Hepatocyte (in vitro differentiated cells): Measurements from ENCODE around the gene CHMP5. TPM values are rescaled to one million over a fixed set of nuclear protein-coding genes. Genes with fewer than 3 reads are reported as not detected.

Experiments
- DNase-seq: peaks from one replicate; pipeline ENCODE4 v3.0.0-alpha.2; 2016; ENCODE audit warnings: low spot score
- H2AFZ ChIP-seq: fragments of 200-600 bp; sonication (generic); 2 replicates; pipeline ENCODE4 v1.6.0; 2016; ENCODE audit warnings: antibody characterized with exemption, mild to moderate bottlenecking
- H3K27ac ChIP-seq: fragments of 200-600 bp; sonication (generic); 2 replicates; pipeline ENCODE4 v1.5.1; 2016; ENCODE audit warnings: mild to moderate bottlenecking
- H3K27me3 ChIP-seq: fragments of 200-600 bp; sonication (generic); 2 replicates; pipeline ENCODE4 v1.6.1; 2016
- H3K36me3 ChIP-seq: fragments of 200-600 bp; sonication (generic); replicated peaks from 2 replicates; pipeline ENCODE4 v1.5.1; 2016; ENCODE audit warnings: low read depth; ENCODE audit not compliant: insufficient read depth
- H3K4me1 ChIP-seq: fragments of 200-600 bp; sonication (generic); 2 replicates; pipeline ENCODE4 v1.5.1; 2016; ENCODE audit warnings: mild to moderate bottlenecking, moderate library complexity; ENCODE audit not compliant: insufficient read depth
- H3K4me2 ChIP-seq: fragments of 200-600 bp; sonication (generic); 2 replicates; pipeline ENCODE4 v1.6.0; 2016
- H3K4me3 ChIP-seq: fragments of 200-600 bp; sonication (generic); 2 replicates; pipeline ENCODE4 v1.5.1; 2016; ENCODE audit warnings: mild to moderate bottlenecking
- H3K79me2 ChIP-seq: fragments of 200-600 bp; sonication (generic); 2 replicates; pipeline ENCODE4 v1.6.0; 2017; ENCODE audit warnings: mild to moderate bottlenecking
- H3K9me2 ChIP-seq: fragments of 200-600 bp; sonication (generic); replicated peaks from 2 replicates; pipeline ENCODE4 v1.6.0; 2017; ENCODE audit warnings: mild to moderate bottlenecking; ENCODE audit not compliant: insufficient read depth
- H3K9me3 ChIP-seq: fragments of 200-600 bp; sonication (generic); 2 replicates; pipeline ENCODE4 v1.5.1; 2016; ENCODE audit warnings: low read depth, mild to moderate bottlenecking
- H4K20me1 ChIP-seq: fragments of 200-600 bp; sonication (generic); 2 replicates; pipeline ENCODE4 v1.6.0; 2016; ENCODE audit warnings: mild to moderate bottlenecking; ENCODE audit not compliant: insufficient read depth, poor library complexity, severe bottlenecking
- CTCF ChIP-seq: fragments of 200-600 bp; sonication (generic); IDR thresholded peaks from 2 replicates; pipeline ENCODE4 v1.5.1; 2016; ENCODE audit warnings: antibody characterized with exemption, mild to moderate bottlenecking; ENCODE audit not compliant: poor library complexity
- EZH2 ChIP-seq: fragments of 200-600 bp; sonication (generic); IDR thresholded peaks from 2 replicates; pipeline ENCODE4 v1.6.1; 2016; ENCODE audit warnings: antibody characterized with exemption, mild to moderate bottlenecking, borderline replicate concordance
- EZH2phosphoT487 ChIP-seq: fragments of 200-600 bp; sonication (generic); IDR thresholded peaks from one replicate; pipeline ENCODE4 v1.6.1; 2018; ENCODE audit warnings: antibody characterized with exemption, mild to moderate bottlenecking, low read depth, moderate library complexity; ENCODE audit not compliant: unreplicated experiment, severe bottlenecking
- WGBS: methylation state at CpG from one replicate; pipeline ENCODE4 v1.1.6; 2016; ENCODE audit warnings: low lambda C conversion rate; ENCODE audit errors: missing lambda C conversion rate; 5-methylcytosine and 5-hydroxymethylcytosine counted together
- polyA plus RNA-seq: library from polyadenylated mRNA; unstranded; fragments of >200 nt; fragmentation: Nextera tagmentation; extraction: Ambion mirVana; gene quantifications from 2 replicates; pipeline ENCODE4 v1.2.1, GENCODE V29; 2016
- total RNA-seq: library from RNA; depleted of rRNA; stranded (reverse); fragments of >200 nt; gene quantifications from 2 replicates; pipeline ENCODE4 v1.2.3, GENCODE V29; 2014

The CHMP5 gene
- total and polyA plus RNA-seq, 2 experiments from 2014 or later: 91.5 to 109 TPM

GRCh38 chr9:33233626-33234342 lies 31.1 kb upstream of the CHMP5 start:
- Histone ChIP-seq H3K9me2 (no peaks in the 10 kb centered on the region), H4K20me1 (no peaks in the 10 kb centered on the region), H3K9me3 (no peaks in the 10 kb centered on the region), H3K4me3 (no peak overlapping the region), H3K27me3 (no peaks in the 10 kb centered on the region), H3K27ac (no peak overlapping the region), H3K4me1 (no peaks in the 10 kb centered on the region), H2AFZ (no peak overlapping the region), H3K36me3 (no peaks in the 10 kb centered on the region), H3K4me2 (no peak overlapping the region), H3K79me2 (no peaks in the 10 kb centered on the region)
- DNase-seq: peak; percentile 46
- 75% methylated on average over 1 of the region's 1 CpG for WGBS
- TF ChIP-seq EZH2phosphoT487 (no peak), EZH2 (no peak), CTCF (no peak)

DNA sequence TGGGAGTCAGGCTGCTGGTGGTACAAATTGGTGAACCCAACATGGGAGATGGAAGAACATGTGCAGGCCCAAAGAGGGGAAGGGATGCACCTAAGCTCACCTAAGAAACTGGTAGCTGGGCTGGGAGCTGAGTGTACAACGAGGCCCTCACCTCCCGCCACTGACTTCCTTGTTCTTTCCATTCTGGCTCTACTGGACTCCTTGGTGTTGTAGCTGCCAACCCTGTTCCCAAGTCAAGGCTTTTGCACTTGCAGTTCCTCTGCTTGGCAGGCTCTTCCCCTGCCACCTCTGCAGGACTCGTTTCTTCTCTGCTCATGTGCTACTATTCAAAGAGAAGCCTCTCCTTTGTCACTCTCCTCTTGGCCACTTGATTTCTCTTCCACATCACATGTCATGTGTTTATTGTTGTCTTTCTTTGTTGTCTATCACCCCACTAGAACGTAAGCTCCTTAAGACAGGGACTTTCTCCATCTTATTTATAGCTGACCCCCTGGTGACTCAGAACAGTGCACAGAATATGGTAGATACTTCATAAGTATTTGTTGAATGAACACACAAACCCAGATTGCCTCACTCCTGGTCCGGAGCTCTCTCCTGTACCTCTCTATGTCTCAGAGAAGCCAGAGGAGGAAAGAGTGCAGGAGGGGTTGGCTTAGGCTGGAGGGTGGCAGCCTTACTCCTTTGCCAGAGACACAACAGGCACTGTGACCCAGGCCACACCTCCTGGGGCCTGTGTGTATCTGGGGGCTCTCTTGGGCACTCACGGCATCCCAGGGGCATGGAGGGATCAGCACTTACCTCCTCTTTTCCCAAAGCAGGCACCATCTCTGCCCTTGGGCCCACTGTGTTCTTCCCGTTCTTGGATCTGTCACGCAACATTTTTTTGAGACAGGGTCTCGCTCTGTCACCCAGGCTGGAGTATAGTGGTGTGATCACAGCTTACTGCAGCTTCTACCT lies 30.1 kb upstream of the CHMP5 start:
- Histone ChIP-seq H3K4me2 (no peak overlapping the region), H3K4me1 (peaks cover 3% of the 10 kb centered on the region), H3K36me3 (no peaks in the 10 kb centered on the region), H3K79me2 (no peaks in the 10 kb centered on the region), H3K9me2 (no peaks in the 10 kb centered on the region), H4K20me1 (no peaks in the 10 kb centered on the region), H3K27me3 (no peaks in the 10 kb centered on the region), H3K27ac (no peak overlapping the region), H3K4me3 (no peak overlapping the region), H2AFZ (no peak overlapping the region), H3K9me3 (no peaks in the 10 kb centered on the region)
- TF ChIP-seq CTCF: no peak
- no peak for TF ChIP-seq EZH2phosphoT487
- TF ChIP-seq EZH2: no peak
- WGBS: 84% methylated on average over 9 of the region's 9 CpGs
- DNase-seq: no peak

DNA sequence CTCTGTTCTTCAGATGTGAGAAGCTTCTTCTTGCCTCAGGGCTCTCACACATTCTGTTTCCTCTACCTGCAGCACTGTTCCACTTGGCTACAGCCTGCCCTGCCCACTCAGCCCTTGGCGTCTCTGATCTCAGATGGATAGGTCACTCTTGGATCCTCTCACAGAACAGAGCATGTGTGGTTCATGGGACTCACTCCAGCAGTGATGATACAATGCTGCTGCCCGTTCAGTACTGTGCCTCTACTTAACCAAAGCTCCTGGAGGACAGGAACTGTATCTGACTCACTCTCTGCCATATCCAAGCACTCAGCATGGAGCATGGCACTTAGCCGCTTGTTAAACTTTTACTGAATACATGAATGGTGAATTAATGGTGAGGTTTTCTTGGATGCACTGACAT lies 28.3 kb upstream of the CHMP5 start:
- no peaks in the 10 kb centered on the region for H3K9me3 ChIP-seq
- TF ChIP-seq EZH2phosphoT487 (no peak), CTCF (no peak), EZH2 (no peak)
- H3K27ac ChIP-seq: no peak overlapping the region
- no peak overlapping the region for H3K4me2 ChIP-seq
- H3K36me3 ChIP-seq: no peaks in the 10 kb centered on the region
- no peak overlapping the region for H2AFZ ChIP-seq
- no peaks in the 10 kb centered on the region for H3K79me2 ChIP-seq
- 77% methylated on average over 3 of the region's 3 CpGs for WGBS
- peaks cover 9% of the 10 kb centered on the region for H3K4me1 ChIP-seq
- DNase-seq: no peak
- H3K27me3 ChIP-seq: no peaks in the 10 kb centered on the region
- no peaks in the 10 kb centered on the region for H3K9me2 ChIP-seq
- no peak overlapping the region for H3K4me3 ChIP-seq
- no peaks in the 10 kb centered on the region for H4K20me1 ChIP-seq
